AML-193 (cell line): ENCODE results near the gene BCAT1.
A peak's percentile ranks its signal among the peaks of the same experiment; 100 is the strongest.
"Not testable (repeated sequence)": the region's sequence is repeated elsewhere in the genome, so short reads cannot be mapped to it uniquely, and the experiment has no call there.

Experiments used
- DNase-seq, 2 experiments: peaks; one replicate each; lab custom pipeline; 2025; lab: John Stamatoyannopoulos, UW

Gene BCAT1

GRCh38 chr12:24809306-24809705 lies 139.6 kb downstream of the BCAT1 start:
- not testable (repeated sequence) for DNase-seq

GRCh38 chr12:24808651-24809050 lies 140.2 kb downstream of the BCAT1 start:
- no peak for DNase-seq

GRCh38 chr12:24806386-24806785 lies 142.5 kb downstream of the BCAT1 start:
- DNase-seq: no peak

- DNase-seq: peak in 1 of 2 experiments; percentile 14
Measured at GRCh38 chr12:24803430-24804245, 145.3 kb downstream of the BCAT1 start.

GRCh38 chr12:24798335-24798734 lies 150.6 kb downstream of the BCAT1 start:
- DNase-seq: no peak

- DNase-seq: no peak
Measured at GRCh38 chr12:24797901-24798300, 151.0 kb downstream of the BCAT1 start.

GRCh38 chr12:24796876-24797275 lies 152.0 kb downstream of the BCAT1 start:
- DNase-seq: no peak

- peak in 1 of 2 experiments; percentile 11 for DNase-seq
Measured at GRCh38 chr12:24795699-24796347, 153.1 kb downstream of the BCAT1 start.

- DNase-seq: no peak
Measured at GRCh38 chr12:24791622-24792021, 157.3 kb downstream of the BCAT1 start.

GRCh38 chr12:24788886-24789285 lies 160.0 kb downstream of the BCAT1 start:
- DNase-seq: no peak

- no peak for DNase-seq
Measured at GRCh38 chr12:24780697-24781368, 168.1 kb downstream of the BCAT1 start.

- DNase-seq: peak in 1 of 2 experiments; percentile 17
Measured at GRCh38 chr12:24778486-24779304, 170.2 kb downstream of the BCAT1 start.

- DNase-seq: no peak
Measured at GRCh38 chr12:24777359-24777758, 171.5 kb downstream of the BCAT1 start.

- DNase-seq: no peak
Measured at GRCh38 chr12:24776861-24777260, 172.0 kb downstream of the BCAT1 start.

GRCh38 chr12:24775073-24775472 lies 173.8 kb downstream of the BCAT1 start:
- no peak for DNase-seq

- DNase-seq: no peak
Measured at GRCh38 chr12:24773996-24774395, 174.9 kb downstream of the BCAT1 start.

GRCh38 chr12:24772813-24773212 lies 176.1 kb downstream of the BCAT1 start:
- DNase-seq: no peak

- no peak for DNase-seq
Measured at GRCh38 chr12:24770821-24771220, 178.1 kb downstream of the BCAT1 start.

GRCh38 chr12:24770334-24770733 lies 178.6 kb downstream of the BCAT1 start:
- no peak for DNase-seq

- no peak for DNase-seq
Measured at GRCh38 chr12:24769682-24770081, 179.2 kb downstream of the BCAT1 start.

GRCh38 chr12:24768415-24768814 lies 180.5 kb downstream of the BCAT1 start:
- DNase-seq: no peak

- DNase-seq: no peak
Measured at GRCh38 chr12:24767016-24767415, 181.9 kb downstream of the BCAT1 start.
